ENCODE measurements around the gene UBE2J2. TPM values are rescaled to one million over a fixed set of nuclear protein-coding genes. Genes with fewer than 3 reads are reported as not detected.

Gene UBE2J2
- total and polyA plus RNA-seq, 7 donors: 32.4 to 63.6 (median 34.2) TPM

DNA sequence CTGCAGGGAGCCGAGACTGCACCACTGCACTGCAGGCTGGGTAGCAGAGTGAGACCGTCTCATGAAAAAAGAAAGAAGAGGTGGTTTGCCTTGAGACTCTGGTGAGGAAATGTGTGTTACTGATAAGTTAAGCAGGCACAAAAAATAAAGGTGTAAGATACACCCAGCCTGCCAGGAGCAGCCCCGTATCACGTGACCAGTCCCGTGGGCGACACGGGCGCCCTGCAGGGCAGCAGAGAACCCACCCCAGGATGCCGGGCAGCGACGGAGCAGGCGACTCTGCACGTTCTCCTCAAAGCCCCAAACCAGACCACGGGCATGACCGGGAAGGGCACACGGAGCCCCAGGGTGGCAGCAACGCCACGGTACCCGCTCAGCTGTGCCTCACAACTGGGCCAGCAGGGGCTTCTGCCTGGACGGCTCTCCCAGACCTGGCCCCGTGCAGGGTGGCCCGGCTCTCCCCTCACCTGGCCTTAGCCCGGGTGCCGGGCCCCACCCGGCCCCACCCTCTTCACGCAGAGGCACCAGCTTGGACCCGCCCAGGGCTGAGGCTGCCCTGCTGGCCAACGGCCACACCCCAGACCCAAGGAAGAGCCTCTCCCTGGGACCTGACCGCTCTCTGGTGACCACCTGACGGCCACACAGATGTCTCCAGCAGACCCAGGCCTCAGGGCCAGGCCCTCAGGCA is 51.6 kb downstream of the UBE2J2 start:
- WGBS, 2 donors: 64 to 83% methylated on average over 30 of the region's 30 CpGs
- TF ChIP-seq POLR2AphosphoS5 (IDR thresholded peaks at IDR 0.05) (no peak), POLR2A (IDR thresholded peaks at IDR 0.05) (no peak), EP300 (IDR thresholded peaks at IDR 0.05) (no peak)
- TF ChIP-seq, protein P1, sequence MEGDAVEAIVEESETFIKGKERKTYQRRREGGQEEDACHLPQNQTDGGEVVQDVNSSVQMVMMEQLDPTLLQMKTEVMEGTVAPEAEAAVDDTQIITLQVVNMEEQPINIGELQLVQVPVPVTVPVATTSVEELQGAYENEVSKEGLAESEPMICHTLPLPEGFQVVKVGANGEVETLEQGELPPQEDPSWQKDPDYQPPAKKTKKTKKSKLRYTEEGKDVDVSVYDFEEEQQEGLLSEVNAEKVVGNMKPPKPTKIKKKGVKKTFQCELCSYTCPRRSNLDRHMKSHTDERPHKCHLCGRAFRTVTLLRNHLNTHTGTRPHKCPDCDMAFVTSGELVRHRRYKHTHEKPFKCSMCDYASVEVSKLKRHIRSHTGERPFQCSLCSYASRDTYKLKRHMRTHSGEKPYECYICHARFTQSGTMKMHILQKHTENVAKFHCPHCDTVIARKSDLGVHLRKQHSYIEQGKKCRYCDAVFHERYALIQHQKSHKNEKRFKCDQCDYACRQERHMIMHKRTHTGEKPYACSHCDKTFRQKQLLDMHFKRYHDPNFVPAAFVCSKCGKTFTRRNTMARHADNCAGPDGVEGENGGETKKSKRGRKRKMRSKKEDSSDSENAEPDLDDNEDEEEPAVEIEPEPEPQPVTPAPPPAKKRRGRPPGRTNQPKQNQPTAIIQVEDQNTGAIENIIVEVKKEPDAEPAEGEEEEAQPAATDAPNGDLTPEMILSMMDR (IDR thresholded peaks at IDR 0.05): no peak
- H3K9me3 ChIP-seq: no peaks in the 10 kb centered on the region
- H3K27ac ChIP-seq: no peak overlapping the region
- H3K4me1 ChIP-seq: no peaks in the 10 kb centered on the region
- no peak overlapping the region for H3K4me3 ChIP-seq
- intact Hi-C loops (cut with DNase I): no loop called here
- H3K36me3 ChIP-seq: peaks cover 48 to 98% (median 63%) of the 10 kb centered on the region in 4 donors
- DNase-seq: no peak
- H3K27me3 ChIP-seq: no peaks in the 10 kb centered on the region

DNA sequence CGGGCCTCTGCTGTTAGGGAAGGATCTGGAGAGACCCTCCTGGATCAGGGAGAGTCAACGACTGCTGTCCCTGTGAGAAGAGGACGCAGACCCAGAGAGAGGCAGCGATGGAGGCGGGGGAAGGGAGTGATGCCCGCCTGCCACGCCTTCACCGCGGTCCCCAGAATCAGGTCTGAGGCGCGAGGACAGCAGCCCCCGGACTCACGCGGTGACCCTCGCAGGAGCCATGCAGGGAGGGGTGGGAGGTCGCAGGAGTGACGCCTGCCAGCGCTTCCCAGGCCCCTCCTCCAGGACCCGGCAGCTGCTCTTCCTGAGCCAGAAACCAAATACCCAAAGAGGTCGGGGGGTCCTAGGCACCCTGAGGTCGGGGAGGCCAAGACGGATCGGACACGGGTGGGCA is 53.5 kb downstream of the UBE2J2 start:
- H3K9me3 ChIP-seq: no peaks in the 10 kb centered on the region
- TF ChIP-seq EP300 (IDR thresholded peaks at IDR 0.05) (no peak), POLR2AphosphoS5 (IDR thresholded peaks at IDR 0.05) (no peak), POLR2A (IDR thresholded peaks at IDR 0.05) (no peak)
- TF ChIP-seq, protein P1 (IDR thresholded peaks at IDR 0.05): no peak
- no peaks in the 10 kb centered on the region for H3K27me3 ChIP-seq
- peaks cover 52 to 92% (median 59%) of the 10 kb centered on the region in 4 donors for H3K36me3 ChIP-seq
- H3K27ac ChIP-seq: no peak overlapping the region
- no peak for DNase-seq
- no peaks in the 10 kb centered on the region for H3K4me1 ChIP-seq
- 91 to 93% methylated on average over 24 of the region's 24 CpGs for WGBS, 2 donors
- H3K4me3 ChIP-seq: no peak overlapping the region
- intact Hi-C loops (cut with DNase I): no loop called here

DNA sequence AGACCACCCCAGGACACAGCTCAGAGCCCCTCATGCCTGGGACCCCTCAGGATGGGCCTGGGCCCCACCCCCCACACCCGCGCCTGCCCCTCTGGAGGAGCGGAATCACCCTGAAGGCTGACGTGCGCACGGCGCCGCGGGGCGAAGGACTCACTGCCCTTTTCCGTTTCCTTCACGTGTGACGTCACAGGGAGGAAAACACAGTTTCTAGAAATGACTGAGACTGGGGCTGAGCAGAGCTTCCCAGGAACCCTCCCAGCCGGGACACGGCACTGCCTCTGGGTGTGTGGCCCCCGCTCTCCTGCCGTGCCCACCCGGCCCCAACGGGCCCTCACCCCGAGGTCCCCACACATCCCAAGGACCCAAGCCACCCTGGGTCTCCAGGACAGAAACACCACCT is 54.3 kb downstream of the UBE2J2 start:
- no peak for TF ChIP-seq POLR2AphosphoS5 (IDR thresholded peaks at IDR 0.05)
- TF ChIP-seq POLR2A (IDR thresholded peaks at IDR 0.05): no peak
- TF ChIP-seq, protein P1 (IDR thresholded peaks at IDR 0.05): no peak
- no peak for TF ChIP-seq EP300 (IDR thresholded peaks at IDR 0.05)

DNA sequence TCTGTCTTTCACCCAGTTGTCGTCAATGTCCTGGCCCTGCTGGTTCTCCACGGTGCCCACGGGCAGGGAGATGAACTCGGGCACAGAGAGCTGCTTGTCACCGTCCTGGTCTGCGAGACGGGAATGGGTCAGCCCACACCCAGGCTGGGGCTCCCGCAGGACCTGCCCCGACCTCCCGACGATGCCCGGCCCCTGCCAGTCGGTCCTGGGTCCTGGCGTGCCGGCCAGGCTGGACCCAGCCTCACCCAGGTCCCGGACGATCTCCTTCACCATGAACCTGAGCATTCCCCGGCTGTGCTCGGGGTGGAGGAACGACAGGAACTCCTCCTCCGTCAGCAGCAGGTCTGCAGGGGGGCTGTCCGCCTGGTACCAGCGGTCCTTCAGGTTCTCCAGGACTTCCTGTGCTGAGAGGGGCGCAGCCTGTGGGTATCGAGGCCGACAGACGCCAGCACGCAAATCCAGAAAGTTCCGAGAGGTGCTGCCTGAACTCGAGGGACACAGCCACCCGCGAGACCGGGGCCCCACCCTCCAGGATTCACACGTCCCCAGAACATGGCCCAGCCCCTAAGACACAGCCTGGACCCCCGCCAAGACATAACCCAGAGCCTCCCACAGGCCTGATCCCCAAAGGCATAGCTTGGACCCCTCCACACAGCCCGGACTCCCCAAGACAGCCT is 55.0 kb downstream of the UBE2J2 start:
- 94 to 95% methylated on average over 36 of the region's 36 CpGs for WGBS, 2 donors
- Histone ChIP-seq H3K27me3 (no peaks in the 10 kb centered on the region), H3K9me3 (no peaks in the 10 kb centered on the region), H3K4me3 (no peak overlapping the region), H3K36me3 (peaks cover 48 to 77% (median 52%) of the 10 kb centered on the region in 4 donors), H3K27ac (no peak overlapping the region), H3K4me1 (no peaks in the 10 kb centered on the region)
- intact Hi-C loops (cut with DNase I): no loop called here
- TF ChIP-seq POLR2A (IDR thresholded peaks at IDR 0.05) (no peak), POLR2AphosphoS5 (IDR thresholded peaks at IDR 0.05) (no peak), EP300 (IDR thresholded peaks at IDR 0.05) (no peak)
- TF ChIP-seq, protein P1 (IDR thresholded peaks at IDR 0.05): no peak
- DNase-seq: no peak

More for the DNA sequence above, 54.3 kb downstream of the UBE2J2 start:
- Histone ChIP-seq H3K27me3 (no peaks in the 10 kb centered on the region), H3K4me3 (no peak overlapping the region), H3K9me3 (no peaks in the 10 kb centered on the region), H3K27ac (no peak overlapping the region), H3K36me3 (peaks cover 52 to 84% (median 55%) of the 10 kb centered on the region in 4 donors), H3K4me1 (no peaks in the 10 kb centered on the region)
- intact Hi-C loops (cut with DNase I): no loop called here
- 91 to 94% methylated on average over 20 of the region's 20 CpGs for WGBS, 2 donors
- no peak for DNase-seq
